ENCODE results near the gene MIX23. TPM values are rescaled to one million over a fixed set of nuclear protein-coding genes. Genes with fewer than 3 reads are reported as not detected.
A peak's percentile ranks its signal among the peaks of the same experiment; 100 is the strongest.

Gene MIX23
- total RNA-seq, 1 donor from 2014 or later = 14.2 TPM

DNA sequence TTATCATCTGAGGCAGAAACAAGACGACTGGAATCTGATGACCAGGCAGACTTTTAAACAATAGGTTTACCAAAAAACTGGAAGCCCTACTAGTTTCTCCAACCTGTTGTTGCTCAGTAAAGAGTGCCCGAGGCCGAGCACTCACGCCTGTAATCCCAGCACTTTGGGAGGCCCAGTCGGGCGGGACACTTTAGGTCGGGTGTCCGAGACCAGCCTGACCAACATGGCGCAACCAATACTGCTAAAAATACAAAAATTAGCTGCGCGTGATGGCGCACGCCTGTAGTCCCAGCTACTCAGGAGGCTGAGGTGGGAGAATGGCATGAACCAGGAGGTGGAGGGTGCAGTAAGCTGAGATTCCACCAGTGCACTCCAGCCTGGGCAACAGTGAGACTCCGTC is 33.9 kb upstream of the MIX23 start:
- Histone ChIP-seq H3K4me1 (peaks cover 27% of the 10 kb centered on the region), H3K36me3 (no peaks in the 10 kb centered on the region), H3K4me3 (peak overlapping the region; percentile 56 to 64), H3K9me3 (no peaks in the 10 kb centered on the region), H3K27me3 (no peaks in the 10 kb centered on the region), H3K27ac (peak overlapping the region; percentile 83)
- DNase-seq (ENCODE audit: extremely low spot score in 2 of 2) = no peak
- intact Hi-C loops (cut with DNase I) = no loop called here
- no peak for TF ChIP-seq POLR2A (IDR thresholded peaks at IDR 0.05)
- TF ChIP-seq, protein P1, sequence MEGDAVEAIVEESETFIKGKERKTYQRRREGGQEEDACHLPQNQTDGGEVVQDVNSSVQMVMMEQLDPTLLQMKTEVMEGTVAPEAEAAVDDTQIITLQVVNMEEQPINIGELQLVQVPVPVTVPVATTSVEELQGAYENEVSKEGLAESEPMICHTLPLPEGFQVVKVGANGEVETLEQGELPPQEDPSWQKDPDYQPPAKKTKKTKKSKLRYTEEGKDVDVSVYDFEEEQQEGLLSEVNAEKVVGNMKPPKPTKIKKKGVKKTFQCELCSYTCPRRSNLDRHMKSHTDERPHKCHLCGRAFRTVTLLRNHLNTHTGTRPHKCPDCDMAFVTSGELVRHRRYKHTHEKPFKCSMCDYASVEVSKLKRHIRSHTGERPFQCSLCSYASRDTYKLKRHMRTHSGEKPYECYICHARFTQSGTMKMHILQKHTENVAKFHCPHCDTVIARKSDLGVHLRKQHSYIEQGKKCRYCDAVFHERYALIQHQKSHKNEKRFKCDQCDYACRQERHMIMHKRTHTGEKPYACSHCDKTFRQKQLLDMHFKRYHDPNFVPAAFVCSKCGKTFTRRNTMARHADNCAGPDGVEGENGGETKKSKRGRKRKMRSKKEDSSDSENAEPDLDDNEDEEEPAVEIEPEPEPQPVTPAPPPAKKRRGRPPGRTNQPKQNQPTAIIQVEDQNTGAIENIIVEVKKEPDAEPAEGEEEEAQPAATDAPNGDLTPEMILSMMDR (IDR thresholded peaks at IDR 0.05) = no peak
- no peak for TF ChIP-seq POLR2AphosphoS5 (IDR thresholded peaks at IDR 0.05; ENCODE audit: insufficient read depth in 1 of 2, low read depth in 1 of 2)

DNA sequence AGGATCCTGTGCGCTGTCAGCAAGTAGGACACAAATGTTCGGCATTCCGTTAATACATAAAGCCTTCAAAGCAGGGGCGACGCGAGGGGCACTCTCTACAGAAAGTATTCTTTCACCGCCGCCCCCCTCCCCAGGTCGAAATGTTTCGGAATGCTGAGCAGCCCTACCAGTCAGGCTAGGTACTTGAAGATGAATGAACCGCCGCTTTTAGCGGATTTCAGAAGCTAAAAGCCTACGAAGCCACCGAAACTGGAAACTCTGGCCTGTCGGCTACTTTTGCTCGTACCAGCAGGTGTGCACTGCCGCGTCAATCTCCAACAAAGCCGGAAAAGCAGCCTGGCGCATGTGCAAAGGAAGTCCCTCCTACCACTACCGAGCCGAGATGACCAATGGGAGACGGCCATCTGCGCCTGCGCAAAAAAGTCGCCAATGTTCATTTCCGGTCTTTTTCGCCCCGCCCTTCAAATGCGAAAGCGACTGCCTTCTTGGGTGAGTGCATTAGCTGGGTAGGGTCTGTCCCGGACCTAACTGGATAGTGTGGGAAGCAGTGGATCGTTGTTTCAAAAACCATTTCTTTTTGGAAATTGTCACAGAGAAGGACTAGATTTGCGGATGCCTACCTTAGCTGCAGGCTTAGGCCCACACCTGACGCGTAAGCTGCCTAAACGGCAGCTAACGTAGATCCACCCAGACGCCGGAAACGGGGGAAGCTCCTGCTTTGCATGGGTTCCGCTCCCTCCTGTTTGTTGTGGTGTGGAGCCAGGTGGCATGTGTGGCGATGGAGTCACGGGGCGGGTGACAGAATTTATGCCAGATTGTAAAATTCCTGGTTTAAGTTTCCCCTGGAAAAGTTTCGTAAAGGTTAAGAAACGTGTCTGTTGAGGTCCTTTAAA is 33.0 kb upstream of the MIX23 start, which contains the start of gene WDR5B:
TSS of gene WDR5B (minus strand) at position 301 of the 893 bp plus-strand sequence. CDS start 534 bp downstream, outside the sequence.
- DNase-seq (ENCODE audit: extremely low spot score in 2 of 2) = peak; percentile 99 to 100
- Histone ChIP-seq H3K4me1 (peaks cover 27% of the 10 kb centered on the region), H3K36me3 (no peaks in the 10 kb centered on the region), H3K4me3 (peak within 1 kb of the TSS; percentile 56 to 64), H3K27me3 (no peaks in the 10 kb centered on the region), H3K9me3 (no peaks in the 10 kb centered on the region), H3K27ac (peak within 1 kb of the TSS; percentile 83)
- intact Hi-C loops (cut with DNase I) = no loop called here
- TF ChIP-seq POLR2A (IDR thresholded peaks at IDR 0.05) = peak in 1 of 2 donors; percentile 62
- TF ChIP-seq, protein P1 (IDR thresholded peaks at IDR 0.05) = peak in 1 of 3 experiments; percentile 14
- TF ChIP-seq POLR2AphosphoS5 (IDR thresholded peaks at IDR 0.05; ENCODE audit: insufficient read depth in 1 of 2, low read depth in 1 of 2) = peak; percentile 90 to 96

DNA sequence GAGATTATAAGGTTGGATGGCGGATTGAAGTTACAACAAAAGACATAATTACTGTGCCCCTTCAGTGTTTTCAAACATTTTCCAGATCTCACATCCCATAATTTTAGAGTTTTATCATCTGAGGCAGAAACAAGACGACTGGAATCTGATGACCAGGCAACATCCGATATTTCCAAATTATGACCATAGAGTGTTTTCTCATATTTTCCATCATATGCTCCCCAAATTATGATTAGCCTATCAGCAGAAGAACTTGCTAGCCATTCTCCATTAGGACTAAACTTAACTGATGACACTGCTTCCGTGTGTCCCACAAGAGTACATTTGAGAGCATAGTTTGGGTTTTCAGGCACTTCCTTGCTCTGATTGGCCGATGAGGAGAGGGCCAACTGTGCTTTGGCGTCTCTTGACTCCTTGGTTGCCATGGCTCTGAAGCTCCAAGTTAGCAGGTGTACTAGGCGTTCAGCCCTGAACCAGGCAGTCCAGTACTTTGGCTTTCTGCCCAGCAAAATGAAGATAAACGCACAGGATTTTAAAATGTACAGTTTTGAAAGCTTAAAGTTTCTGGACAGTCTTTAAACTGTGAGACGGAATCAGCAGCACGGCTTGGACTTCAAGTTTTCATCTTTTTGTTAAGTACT is 32.2 kb upstream of the MIX23 start:
- no peak for DNase-seq (ENCODE audit: extremely low spot score in 2 of 2)
- peak overlapping the region; percentile 56 to 64 for H3K4me3 ChIP-seq
- intact Hi-C loops (cut with DNase I) = no loop called here
- H3K27me3 ChIP-seq = no peaks in the 10 kb centered on the region
- peak overlapping the region; percentile 83 for H3K27ac ChIP-seq
- H3K9me3 ChIP-seq = no peaks in the 10 kb centered on the region
- no peaks in the 10 kb centered on the region for H3K36me3 ChIP-seq
- peaks cover 27% of the 10 kb centered on the region for H3K4me1 ChIP-seq
- TF ChIP-seq, protein P1 (IDR thresholded peaks at IDR 0.05) = no peak
- TF ChIP-seq POLR2AphosphoS5 (IDR thresholded peaks at IDR 0.05; ENCODE audit: insufficient read depth in 1 of 2, low read depth in 1 of 2) (no peak), POLR2A (IDR thresholded peaks at IDR 0.05) (no peak)

DNA sequence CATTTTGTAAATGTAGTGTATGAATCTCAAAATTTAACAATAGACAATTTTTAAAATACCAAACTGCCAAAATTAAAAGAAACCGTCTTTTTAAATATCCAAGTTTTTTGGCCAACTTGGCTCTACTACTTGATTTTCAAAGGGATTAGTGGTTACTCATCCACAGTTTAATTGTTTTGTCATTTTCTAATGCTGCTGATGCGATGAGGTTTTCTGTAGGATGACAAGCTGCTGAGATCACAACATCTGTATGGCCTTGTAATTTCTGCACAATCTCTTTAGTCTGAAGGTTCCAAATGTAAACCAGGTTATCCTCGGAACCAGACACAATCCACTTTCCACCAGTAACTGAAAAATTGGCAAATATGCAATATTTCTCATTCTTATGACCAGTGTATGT is 31.4 kb upstream of the MIX23 start:
- Histone ChIP-seq H3K36me3 (no peaks in the 10 kb centered on the region), H3K27me3 (no peaks in the 10 kb centered on the region), H3K4me1 (peaks cover 27% of the 10 kb centered on the region), H3K27ac (no peak overlapping the region), H3K9me3 (no peaks in the 10 kb centered on the region), H3K4me3 (no peak overlapping the region)
- TF ChIP-seq POLR2AphosphoS5 (IDR thresholded peaks at IDR 0.05; ENCODE audit: insufficient read depth in 1 of 2, low read depth in 1 of 2) (no peak), POLR2A (IDR thresholded peaks at IDR 0.05) (no peak)
- TF ChIP-seq, protein P1 (IDR thresholded peaks at IDR 0.05) = no peak
- intact Hi-C loops (cut with DNase I) = no loop called here
- DNase-seq (ENCODE audit: extremely low spot score in 2 of 2) = no peak
